Neural crest cell (in vitro differentiated cells): ENCODE measurements around the gene PRKCB. TPM values are rescaled to one million over a fixed set of nuclear protein-coding genes. Genes with fewer than 3 reads are reported as not detected.
"Not testable (repeated sequence)": the region's sequence is repeated elsewhere in the genome, so short reads cannot be mapped to it uniquely, and the experiment has no call there.

Experiments used
- DNase-seq: peaks from one replicate; pipeline ENCODE4 v3.0.0; 2021; ENCODE audit warnings: low read depth, mixed read lengths, low spot score
- H3K27ac Mint-ChIP-seq: one replicate; pipeline ENCODE4 v1.8.0; 2021; ENCODE audit warnings: mild to moderate bottlenecking, mixed read lengths; ENCODE audit not compliant: unreplicated experiment
- H3K27me3 Mint-ChIP-seq: 2 replicates; pipeline ENCODE4 v1.8.0; 2021; ENCODE audit warnings: low read depth, mild to moderate bottlenecking, mixed read lengths
- H3K36me3 Mint-ChIP-seq: 2 replicates; pipeline ENCODE4 v1.8.0; 2021; ENCODE audit warnings: low read depth, mild to moderate bottlenecking, mixed read lengths
- H3K4me1 Mint-ChIP-seq: 2 replicates; pipeline ENCODE4 v1.8.0; 2021; ENCODE audit warnings: mixed read lengths
- H3K4me3 Mint-ChIP-seq: one replicate; pipeline ENCODE4 v1.8.0; 2021; ENCODE audit warnings: mild to moderate bottlenecking, mixed read lengths
- H3K9me3 Mint-ChIP-seq: 2 replicates; pipeline ENCODE4 v1.8.0; 2021; ENCODE audit warnings: mixed read lengths
- total RNA-seq: library from RNA; stranded (reverse); gene quantifications from 2 replicates; pipeline ENCODE4 v1.2.1, GENCODE V29; 2021
- TF ChIP-seq, protein P1 (sequence below): fragments of 200-600 bp; sonication (generic); conservative IDR thresholded peaks from 2 replicates; pipeline ENCODE4 v1.5.0; 2021; ENCODE audit warnings: antibody characterized with exemption, mild to moderate bottlenecking

PRKCB gene
- total RNA-seq, 1 donor from 2014 or later: 0.77 TPM

DNA sequence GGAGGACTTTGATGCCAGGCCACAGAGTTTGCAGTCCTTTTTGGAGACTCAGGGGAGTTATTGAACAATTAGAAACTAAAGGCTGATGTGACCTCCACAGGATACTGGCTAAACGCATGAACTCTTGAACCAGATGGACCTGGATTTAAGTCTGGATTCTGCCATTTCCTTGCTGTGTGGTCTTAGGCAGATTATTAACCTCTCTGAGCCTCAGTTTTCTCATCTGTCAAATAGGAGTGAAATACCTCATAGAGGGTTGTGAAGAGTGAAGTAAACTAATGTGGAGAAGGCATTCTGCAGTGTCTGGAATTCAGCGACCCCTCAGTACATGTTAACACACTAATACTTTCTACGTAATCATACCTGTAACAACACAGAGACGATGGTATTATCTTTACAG, 93.5 kb downstream of the PRKCB start:
- H3K9me3 Mint-ChIP-seq: peaks cover 6% of the 10 kb centered on the region
- no peak overlapping the region for H3K4me3 Mint-ChIP-seq
- TF ChIP-seq, protein P1, sequence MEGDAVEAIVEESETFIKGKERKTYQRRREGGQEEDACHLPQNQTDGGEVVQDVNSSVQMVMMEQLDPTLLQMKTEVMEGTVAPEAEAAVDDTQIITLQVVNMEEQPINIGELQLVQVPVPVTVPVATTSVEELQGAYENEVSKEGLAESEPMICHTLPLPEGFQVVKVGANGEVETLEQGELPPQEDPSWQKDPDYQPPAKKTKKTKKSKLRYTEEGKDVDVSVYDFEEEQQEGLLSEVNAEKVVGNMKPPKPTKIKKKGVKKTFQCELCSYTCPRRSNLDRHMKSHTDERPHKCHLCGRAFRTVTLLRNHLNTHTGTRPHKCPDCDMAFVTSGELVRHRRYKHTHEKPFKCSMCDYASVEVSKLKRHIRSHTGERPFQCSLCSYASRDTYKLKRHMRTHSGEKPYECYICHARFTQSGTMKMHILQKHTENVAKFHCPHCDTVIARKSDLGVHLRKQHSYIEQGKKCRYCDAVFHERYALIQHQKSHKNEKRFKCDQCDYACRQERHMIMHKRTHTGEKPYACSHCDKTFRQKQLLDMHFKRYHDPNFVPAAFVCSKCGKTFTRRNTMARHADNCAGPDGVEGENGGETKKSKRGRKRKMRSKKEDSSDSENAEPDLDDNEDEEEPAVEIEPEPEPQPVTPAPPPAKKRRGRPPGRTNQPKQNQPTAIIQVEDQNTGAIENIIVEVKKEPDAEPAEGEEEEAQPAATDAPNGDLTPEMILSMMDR: no peak
- peaks cover 4% of the 10 kb centered on the region for H3K4me1 Mint-ChIP-seq
- H3K27me3 Mint-ChIP-seq: peaks cover 35% of the 10 kb centered on the region
- H3K36me3 Mint-ChIP-seq: no peaks in the 10 kb centered on the region
- no peak for DNase-seq
- no peak overlapping the region for H3K27ac Mint-ChIP-seq

DNA sequence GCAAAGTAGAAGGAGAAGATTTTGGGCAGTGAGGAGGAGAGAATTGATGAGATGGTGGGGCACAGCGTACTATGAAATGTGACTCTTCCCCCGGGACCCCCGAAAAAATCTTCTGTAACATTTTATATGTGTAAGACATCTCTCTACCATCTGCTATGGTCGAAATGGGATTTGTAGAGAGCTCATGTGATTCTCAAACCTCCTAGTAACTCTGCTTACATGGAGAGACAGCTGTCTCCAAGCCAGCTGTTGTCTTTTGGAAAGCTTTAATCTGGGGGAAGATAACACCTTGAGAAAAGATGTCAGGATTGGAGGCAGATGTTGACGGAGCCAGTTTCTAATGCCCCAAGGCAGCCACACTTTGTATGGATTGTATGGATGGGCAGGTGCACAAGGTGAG, 94.1 kb downstream of the PRKCB start:
- TF ChIP-seq, protein P1: no peak
- peaks cover 4% of the 10 kb centered on the region for H3K4me1 Mint-ChIP-seq
- DNase-seq: no peak
- H3K9me3 Mint-ChIP-seq: peaks cover 6% of the 10 kb centered on the region
- no peaks in the 10 kb centered on the region for H3K36me3 Mint-ChIP-seq
- no peak overlapping the region for H3K4me3 Mint-ChIP-seq
- no peak overlapping the region for H3K27ac Mint-ChIP-seq
- peaks cover 38% of the 10 kb centered on the region for H3K27me3 Mint-ChIP-seq

DNA sequence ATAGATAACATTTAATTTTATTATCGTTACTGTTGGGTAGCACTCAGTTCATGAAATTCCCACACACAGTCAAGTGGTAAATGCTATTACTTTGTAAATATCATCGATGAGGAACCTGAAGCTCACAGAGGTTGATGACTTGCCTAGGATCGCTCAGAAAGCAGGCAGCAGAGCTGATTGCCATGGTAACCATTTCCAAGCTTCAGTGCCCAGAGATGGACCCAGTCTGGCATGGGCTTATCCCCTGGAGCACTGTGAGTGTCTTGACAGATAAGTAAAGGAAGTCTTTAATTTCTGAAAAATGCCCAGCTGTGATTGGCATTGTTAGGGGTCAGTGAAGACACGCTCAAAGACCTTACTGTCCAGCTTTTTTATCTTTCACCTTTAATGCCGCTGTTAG, 95.0 kb downstream of the PRKCB start:
- Mint-ChIP-seq H3K27ac (no peak overlapping the region), H3K4me3 (no peak overlapping the region), H3K27me3 (peaks cover 41% of the 10 kb centered on the region), H3K4me1 (peaks cover 4% of the 10 kb centered on the region), H3K9me3 (peaks cover 6% of the 10 kb centered on the region), H3K36me3 (no peaks in the 10 kb centered on the region)
- DNase-seq: no peak
- TF ChIP-seq, protein P1: no peak

DNA sequence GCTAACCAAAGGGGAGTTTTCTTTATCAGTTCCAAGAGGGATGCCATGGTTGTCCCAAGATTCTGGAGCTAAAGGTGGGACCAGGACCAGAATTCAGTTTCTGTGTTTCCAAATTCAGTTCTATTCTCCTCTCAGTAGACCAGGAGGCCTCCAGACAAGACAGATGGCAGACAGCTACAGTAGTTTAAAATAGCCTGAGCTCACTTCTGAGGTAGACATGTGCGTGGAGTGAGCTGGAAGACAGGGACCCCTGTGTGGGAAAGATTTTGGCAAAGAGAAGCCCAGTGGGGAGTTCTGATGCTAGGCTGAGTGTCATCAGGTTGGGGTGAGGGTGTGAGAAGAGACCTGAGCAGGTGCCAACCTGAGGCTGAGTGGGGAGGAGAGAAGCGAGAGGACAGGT, 95.4 kb downstream of the PRKCB start:
- TF ChIP-seq, protein P1: no peak
- H3K4me3 Mint-ChIP-seq: no peak overlapping the region
- H3K4me1 Mint-ChIP-seq: peaks cover 4% of the 10 kb centered on the region
- H3K9me3 Mint-ChIP-seq: peaks cover 6% of the 10 kb centered on the region
- peaks cover 44% of the 10 kb centered on the region for H3K27me3 Mint-ChIP-seq
- no peaks in the 10 kb centered on the region for H3K36me3 Mint-ChIP-seq
- no peak for DNase-seq
- H3K27ac Mint-ChIP-seq: no peak overlapping the region

DNA sequence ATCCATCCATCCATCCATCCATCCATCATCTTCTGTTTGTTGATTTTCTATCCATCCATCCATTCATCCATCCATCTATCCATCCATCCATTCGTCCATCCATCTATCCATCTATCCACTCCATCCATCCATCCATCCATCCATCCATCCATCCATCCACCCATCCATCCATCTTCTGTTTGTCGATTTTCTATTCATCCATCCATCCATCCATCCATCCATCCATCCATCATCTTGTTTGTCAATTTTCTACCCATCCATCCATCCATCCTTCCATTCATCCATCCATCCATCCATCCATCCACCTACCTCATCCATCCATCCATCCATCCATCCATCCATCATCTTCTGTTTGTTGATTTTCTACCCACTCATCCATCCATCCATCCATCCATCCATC, 97.9 kb downstream of the PRKCB start:
- H3K9me3 Mint-ChIP-seq, DNase-seq, H3K4me1 Mint-ChIP-seq, H3K4me3 Mint-ChIP-seq, H3K27ac Mint-ChIP-seq, H3K36me3 Mint-ChIP-seq: not testable (repeated sequence)
- peaks cover 45% of the 10 kb centered on the region for H3K27me3 Mint-ChIP-seq

DNA sequence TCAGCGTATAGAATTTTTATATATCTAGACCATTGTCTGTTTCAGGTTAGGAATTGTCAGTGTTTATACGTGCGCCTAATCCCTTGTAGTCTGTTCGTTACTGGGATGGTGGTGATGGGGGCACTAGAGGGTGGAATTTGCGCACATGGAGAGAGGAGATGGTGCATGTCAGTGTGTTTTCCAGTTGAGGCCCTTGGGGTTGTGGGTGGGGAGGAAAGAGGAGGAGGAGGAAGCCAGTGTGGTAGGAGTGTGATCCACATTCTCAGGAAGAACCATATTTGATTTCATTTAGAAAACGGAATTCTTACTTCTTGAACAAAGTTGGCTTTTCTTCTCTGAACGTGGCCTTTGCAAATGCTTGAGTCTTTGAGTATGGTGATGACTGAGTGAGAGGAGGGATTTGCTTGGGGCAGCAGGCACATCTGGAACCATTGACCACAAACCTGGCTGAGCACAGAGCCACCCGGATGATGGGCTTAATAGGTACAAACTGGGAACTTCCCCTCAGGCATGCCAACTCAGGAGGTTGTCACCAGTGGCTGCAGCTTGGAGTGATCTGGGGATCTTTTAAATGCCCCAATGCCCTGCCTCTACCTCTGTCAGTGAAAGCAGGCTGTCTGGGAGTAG, 98.9 kb downstream of the PRKCB start:
- Mint-ChIP-seq H3K36me3 (no peaks in the 10 kb centered on the region), H3K4me1 (peaks cover 4% of the 10 kb centered on the region), H3K9me3 (peaks cover 6% of the 10 kb centered on the region), H3K27ac (peak overlapping the region; percentile 76), H3K27me3 (peaks cover 46% of the 10 kb centered on the region), H3K4me3 (no peak overlapping the region)
- TF ChIP-seq, protein P1: no peak
- no peak for DNase-seq
